Stimulated activated CD4-positive, alpha-beta T cell treated with anti-CD3 and anti-CD28 coated beads, Interleukin-1b, Interleukin-23, amount 100 ng/mL, for 4 hours (primary cell): ENCODE measurements around the gene CD200R1.

Source experiments
- DNase-seq, 2 donors: peaks; one replicate each; pipeline ENCODE4 v3.0.0-alpha.2; 2020; ENCODE audit warnings: low read depth in 2 of 2

CD200R1 gene

GRCh38 chr3:112974894-112975293, at the start of gene CD200R1:
TSS of gene CD200R1 (minus strand) at chr3:112975103. CDS start at chr3:112974857, 246 bp downstream.
- no peak for DNase-seq

GRCh38 chr3:113021471-113021870, 46.6 kb upstream of the CD200R1 start:
- DNase-seq = no peak

- peak; percentile 77 to 86 for DNase-seq
Measured at GRCh38 chr3:113019182-113020137, 44.6 kb upstream of the CD200R1 start.

- DNase-seq = no peak
Measured at GRCh38 chr3:113018536-113019181, 43.8 kb upstream of the CD200R1 start.

- no peak for DNase-seq
Measured at GRCh38 chr3:113013593-113013992, 38.7 kb upstream of the CD200R1 start.

GRCh38 chr3:113008117-113008516, 33.2 kb upstream of the CD200R1 start:
- no peak for DNase-seq

GRCh38 chr3:113006359-113007056, 31.6 kb upstream of the CD200R1 start:
- DNase-seq = no peak

GRCh38 chr3:113005611-113006010, 30.7 kb upstream of the CD200R1 start:
- no peak for DNase-seq

- DNase-seq = peak in 1 of 2 donors; percentile 34
Measured at GRCh38 chr3:113002679-113003078, 27.8 kb upstream of the CD200R1 start.

GRCh38 chr3:113002037-113002436, 27.1 kb upstream of the CD200R1 start:
- DNase-seq = no peak

GRCh38 chr3:113000691-113001090, 25.8 kb upstream of the CD200R1 start:
- DNase-seq = no peak

- no peak for DNase-seq
Measured at GRCh38 chr3:112995800-112996199, 20.9 kb upstream of the CD200R1 start.

GRCh38 chr3:112990672-112991602, 16.0 kb upstream of the CD200R1 start, which contains the start of gene GTPBP8:
TSS of gene GTPBP8 (plus strand) at chr3:112990984. CDS start at chr3:112991000, 16 bp downstream.
- peak; percentile 74 to 80 for DNase-seq

GRCh38 chr3:112987710-112988334, 12.9 kb upstream of the CD200R1 start:
- DNase-seq = no peak

- peak in 1 of 2 donors; percentile 51 for DNase-seq
Measured at GRCh38 chr3:112984485-112984884, 9.6 kb upstream of the CD200R1 start.

GRCh38 chr3:112982710-112983109, 7.8 kb upstream of the CD200R1 start:
- no peak for DNase-seq

GRCh38 chr3:112980080-112980479, 5.2 kb upstream of the CD200R1 start:
- DNase-seq = no peak

- peak in 1 of 2 donors; percentile 33 for DNase-seq
Measured at GRCh38 chr3:112979244-112979832, 4.4 kb upstream of the CD200R1 start.

- no peak for DNase-seq
Measured at GRCh38 chr3:112976953-112977352, 2.0 kb upstream of the CD200R1 start.

GRCh38 chr3:112976001-112976400, 1.1 kb upstream of the CD200R1 start:
- DNase-seq = no peak
